Subcutaneous adipose tissue (tissue), 4 donors: Measurements from ENCODE around the gene CNTN4. TPM values are rescaled to one million over a fixed set of nuclear protein-coding genes. Genes with fewer than 3 reads are reported as not detected.

Experiments
- total RNA-seq, 4 donors: library from RNA; depleted of rRNA; stranded (reverse); fragments of >200 nt; gene quantifications; one replicate each; pipeline ENCODE4 v1.1.0, GENCODE V29; 2016
- TF ChIP-seq, protein P1 (sequence below): fragments of 450-650 bp; IDR thresholded peaks from one replicate; pipeline ENCODE4 v1.5.1; 2016; ENCODE audit warnings: low read depth, mild to moderate bottlenecking, control low read depth, antibody characterized with exemption, moderate library complexity

Gene CNTN4
- total RNA-seq, 4 donors from 2014 or later: 4.2 to 10.5 (median 4.6) TPM

DNA sequence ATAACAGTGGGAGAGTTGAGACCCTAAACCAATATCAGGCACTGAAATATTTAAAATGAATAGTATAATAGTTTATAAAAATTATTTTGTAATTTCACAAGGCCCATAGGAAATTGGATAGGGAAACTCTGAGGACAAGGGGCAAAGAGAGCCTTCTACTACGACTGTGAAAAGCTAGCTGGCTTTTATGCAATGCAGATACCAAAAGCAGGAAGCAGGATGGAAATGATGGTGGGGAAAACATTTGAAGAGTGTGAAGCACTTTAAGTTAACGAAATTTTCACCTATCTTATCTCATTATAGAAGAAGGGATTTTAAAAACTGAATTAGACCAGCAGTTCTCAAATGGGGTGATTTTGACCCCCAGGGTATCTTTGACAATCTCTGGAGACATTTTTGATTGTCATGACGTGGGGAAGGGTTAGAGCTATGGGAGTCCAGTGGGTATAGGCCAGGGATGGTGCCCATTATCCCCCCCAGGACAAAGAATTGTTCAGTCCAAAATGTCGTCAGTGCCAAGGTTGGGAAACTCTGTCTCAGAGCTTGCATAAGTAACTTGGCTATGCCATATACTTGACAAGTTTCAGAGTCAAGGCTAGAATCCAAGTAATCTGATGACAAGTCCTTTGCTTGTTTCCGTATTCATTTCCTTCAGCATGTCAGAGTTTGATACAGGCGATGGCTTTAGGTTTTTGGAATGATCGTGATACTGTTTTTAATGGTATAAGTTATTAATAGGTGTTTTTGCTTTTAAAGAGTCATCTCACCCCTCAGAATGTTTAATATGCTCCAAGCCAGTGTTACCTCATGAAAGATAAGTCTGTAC is 885.6 kb downstream of the CNTN4 start:
- TF ChIP-seq, protein P1, sequence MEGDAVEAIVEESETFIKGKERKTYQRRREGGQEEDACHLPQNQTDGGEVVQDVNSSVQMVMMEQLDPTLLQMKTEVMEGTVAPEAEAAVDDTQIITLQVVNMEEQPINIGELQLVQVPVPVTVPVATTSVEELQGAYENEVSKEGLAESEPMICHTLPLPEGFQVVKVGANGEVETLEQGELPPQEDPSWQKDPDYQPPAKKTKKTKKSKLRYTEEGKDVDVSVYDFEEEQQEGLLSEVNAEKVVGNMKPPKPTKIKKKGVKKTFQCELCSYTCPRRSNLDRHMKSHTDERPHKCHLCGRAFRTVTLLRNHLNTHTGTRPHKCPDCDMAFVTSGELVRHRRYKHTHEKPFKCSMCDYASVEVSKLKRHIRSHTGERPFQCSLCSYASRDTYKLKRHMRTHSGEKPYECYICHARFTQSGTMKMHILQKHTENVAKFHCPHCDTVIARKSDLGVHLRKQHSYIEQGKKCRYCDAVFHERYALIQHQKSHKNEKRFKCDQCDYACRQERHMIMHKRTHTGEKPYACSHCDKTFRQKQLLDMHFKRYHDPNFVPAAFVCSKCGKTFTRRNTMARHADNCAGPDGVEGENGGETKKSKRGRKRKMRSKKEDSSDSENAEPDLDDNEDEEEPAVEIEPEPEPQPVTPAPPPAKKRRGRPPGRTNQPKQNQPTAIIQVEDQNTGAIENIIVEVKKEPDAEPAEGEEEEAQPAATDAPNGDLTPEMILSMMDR: no peak

DNA sequence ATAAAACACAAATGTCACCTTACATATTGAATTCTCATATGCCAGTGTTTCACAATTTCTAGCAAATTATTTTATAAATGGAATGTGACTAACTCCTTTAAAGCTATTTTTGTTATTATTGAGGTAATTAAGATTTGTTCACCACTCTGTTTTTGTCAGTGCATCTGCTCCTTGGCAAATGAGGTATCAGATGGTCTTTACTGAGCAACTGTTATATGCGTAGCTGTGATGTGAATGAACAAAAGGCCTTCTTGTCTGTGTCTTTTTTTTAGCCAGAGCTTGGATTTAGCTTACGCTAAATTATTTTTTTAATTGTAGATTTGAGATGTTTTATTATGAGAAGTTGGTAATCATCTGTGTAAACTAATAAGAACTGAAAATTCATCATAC is 886.2 kb downstream of the CNTN4 start:
- TF ChIP-seq, protein P1: no peak

DNA sequence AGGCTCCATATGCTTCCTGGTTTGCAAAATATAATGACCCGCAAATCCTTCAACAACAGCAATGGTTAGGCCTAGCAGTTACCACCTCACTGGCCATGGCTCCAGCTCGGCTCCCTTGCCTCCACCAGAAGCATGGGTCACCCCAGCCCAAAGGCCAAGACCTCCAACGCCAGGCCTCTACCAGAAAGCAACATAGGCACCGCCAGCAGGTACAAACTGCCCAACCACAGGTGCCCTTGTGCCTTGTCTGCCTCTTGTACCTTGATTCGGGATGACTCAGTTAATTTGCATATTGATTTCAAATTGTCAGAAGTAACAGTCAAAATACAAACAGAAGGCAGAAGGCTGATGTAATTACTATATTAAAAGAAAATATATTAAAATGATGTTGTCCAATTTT is 886.8 kb downstream of the CNTN4 start:
- TF ChIP-seq, protein P1: no peak

DNA sequence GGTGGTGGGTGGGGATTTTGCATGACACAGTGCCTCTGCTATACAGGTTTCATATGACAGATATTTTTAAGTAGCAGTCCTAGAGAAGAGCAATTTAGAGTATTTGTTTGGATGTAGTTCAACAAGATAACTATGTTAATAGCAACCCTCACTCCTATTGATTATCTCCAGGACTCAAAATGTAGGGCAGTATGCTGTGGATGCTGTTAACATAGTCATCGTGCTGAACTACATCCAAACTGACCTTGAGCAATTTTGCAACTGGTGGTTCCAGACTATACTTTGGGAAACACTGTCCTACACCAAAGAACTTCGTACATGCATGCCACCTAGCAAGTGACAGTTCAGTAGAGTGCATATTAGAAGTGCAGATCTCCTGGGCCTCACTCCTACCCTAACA is 893.9 kb downstream of the CNTN4 start:
- TF ChIP-seq, protein P1: no peak

DNA sequence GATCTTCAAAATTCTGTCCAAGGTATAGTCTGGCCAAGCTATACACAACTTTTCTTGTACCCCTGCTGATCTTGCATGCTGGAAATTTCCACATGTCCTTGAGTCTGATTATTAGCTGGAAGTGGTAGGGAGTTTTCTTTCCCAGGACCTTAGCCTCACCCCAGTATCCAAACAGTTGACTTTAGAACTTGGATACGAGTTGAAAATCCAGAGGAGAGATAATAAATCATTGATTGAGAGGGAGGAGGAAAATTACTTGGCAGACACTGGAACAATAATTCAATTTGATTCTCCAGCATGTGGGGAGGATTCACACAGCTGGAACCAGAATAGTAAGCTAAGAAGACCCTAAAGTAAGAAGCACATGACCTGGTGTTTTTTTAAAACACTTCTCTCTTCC is 895.1 kb downstream of the CNTN4 start:
- TF ChIP-seq, protein P1: no peak

DNA sequence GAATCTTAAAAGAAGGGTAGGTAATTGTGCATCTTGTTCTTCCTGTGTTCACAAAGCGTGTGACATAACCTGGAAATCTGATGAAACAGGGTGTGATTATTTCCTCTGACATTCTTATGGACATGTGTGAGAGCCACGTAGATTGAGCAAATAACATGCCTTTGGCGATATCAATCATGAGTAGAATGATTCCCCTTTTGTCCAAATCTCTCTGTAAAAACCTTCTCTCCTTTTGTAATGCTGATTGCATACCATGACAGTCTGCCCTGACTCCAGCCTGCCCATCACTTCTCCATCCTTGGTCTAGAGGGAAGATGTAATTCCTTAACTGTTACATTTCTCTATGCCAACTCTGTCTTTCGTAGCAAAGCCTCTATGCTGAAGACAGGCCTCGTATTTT is 896.5 kb downstream of the CNTN4 start:
- TF ChIP-seq, protein P1: no peak

DNA sequence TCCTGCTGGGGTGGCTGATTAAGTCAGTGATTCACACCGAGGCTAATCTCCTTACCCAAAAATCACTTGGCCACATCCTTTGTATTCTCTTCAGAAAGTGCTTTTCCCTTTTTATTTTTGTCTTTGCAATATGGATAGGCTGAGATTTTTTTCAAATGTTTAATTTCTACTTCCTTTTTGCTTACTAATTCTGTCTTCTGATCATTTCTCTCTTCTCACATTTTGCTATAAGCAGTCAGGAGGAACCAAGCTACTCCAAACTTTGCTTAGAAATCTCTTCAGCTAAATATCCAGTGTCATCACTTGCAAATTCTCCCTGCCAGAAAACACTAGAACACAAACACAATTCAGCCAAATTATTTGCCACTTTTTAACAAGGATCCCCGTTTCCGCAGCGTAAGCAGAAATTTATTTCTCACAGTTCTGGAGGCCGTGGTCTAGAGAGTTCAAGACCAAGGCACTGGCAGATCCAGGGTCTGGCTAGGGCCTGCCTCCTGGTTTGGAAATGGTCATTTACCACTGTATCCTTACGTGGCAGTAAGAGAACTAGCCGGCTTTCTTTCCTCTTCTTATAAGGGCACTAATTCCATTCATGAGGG is 906.6 kb downstream of the CNTN4 start:
- TF ChIP-seq, protein P1: no peak
